NT2/D1 (cell line): ENCODE data around the gene KLHL21.

Experiments used
- DNase-seq: peaks from one replicate; pipeline ENCODE4 v3.0.0-alpha.2; 2011; ENCODE audit warnings: low read depth, low spot score
- H3K27me3 ChIP-seq: 2 replicates; pipeline ENCODE4 v1.6.0; 2011; ENCODE audit warnings: mild to moderate bottlenecking; ENCODE audit not compliant: insufficient read length, insufficient read depth
- H3K36me3 ChIP-seq: 2 replicates; pipeline ENCODE4 v1.6.1; 2011; ENCODE audit warnings: mild to moderate bottlenecking, low read length, mixed read lengths; ENCODE audit not compliant: insufficient read depth, insufficient read length
- H3K4me1 ChIP-seq: 2 replicates; pipeline ENCODE4 v1.5.1; 2011; ENCODE audit not compliant: insufficient read depth, insufficient read length
- H3K4me3 ChIP-seq: 2 replicates; pipeline ENCODE4 v1.5.1; 2011; ENCODE audit warnings: low read depth; ENCODE audit not compliant: insufficient read length
- H3K9ac ChIP-seq: 2 replicates; pipeline ENCODE4 v1.6.0; 2011; ENCODE audit warnings: low read depth; ENCODE audit not compliant: insufficient read length
- H3K9me3 ChIP-seq: 2 replicates; pipeline ENCODE4 v1.5.1; 2011; ENCODE audit warnings: mild to moderate bottlenecking, low read length; ENCODE audit not compliant: insufficient read depth
- SUZ12 ChIP-seq: IDR thresholded peaks from 2 replicates; pipeline ENCODE4 v1.6.1; 2011; ENCODE audit not compliant: insufficient read length, insufficient read depth; ENCODE audit errors: extremely low read depth
- YY1 ChIP-seq: IDR thresholded peaks from 2 replicates; pipeline ENCODE4 v1.6.1; 2011; ENCODE audit not compliant: insufficient read length, insufficient read depth
- ZNF274 ChIP-seq: IDR thresholded peaks from 2 replicates; pipeline ENCODE4 v1.6.1; 2011; ENCODE audit warnings: mild to moderate bottlenecking, low read depth, low read length

The KLHL21 gene

DNA sequence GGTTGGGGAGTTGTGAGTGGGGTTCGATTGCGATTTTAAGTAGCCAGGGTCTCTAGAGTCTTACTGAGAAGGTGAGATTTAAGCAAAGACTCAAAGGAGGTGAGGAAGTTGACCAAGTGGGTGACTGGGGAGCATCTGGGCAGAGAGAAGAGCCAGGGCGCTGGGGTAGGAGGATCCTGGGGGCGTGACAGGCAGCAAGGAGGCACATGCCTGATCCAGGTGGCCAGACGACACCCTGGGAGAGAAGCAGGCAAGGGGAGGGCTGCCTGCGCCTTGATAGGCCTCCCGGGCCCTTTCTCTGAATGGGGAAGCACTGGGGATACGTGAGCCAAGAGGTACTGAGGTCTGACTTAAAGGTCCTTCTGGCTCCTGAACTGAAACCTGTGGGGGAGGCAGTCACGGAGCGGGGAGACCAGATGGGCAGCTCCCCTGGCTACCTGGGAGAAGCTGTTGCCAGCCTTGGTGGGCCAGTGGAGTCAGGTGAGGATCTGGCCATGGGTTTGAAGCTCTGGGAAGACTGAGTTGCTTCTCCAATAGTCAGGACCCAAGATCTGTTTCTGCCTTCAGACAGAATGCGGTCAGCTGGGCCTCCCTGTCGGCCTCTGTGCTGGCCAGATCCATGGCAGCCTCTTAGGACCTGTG, 17.5 kb downstream of the KLHL21 start:
- H3K4me1 ChIP-seq: peaks cover 3% of the 10 kb centered on the region
- no peak overlapping the region for H3K9ac ChIP-seq
- DNase-seq: no peak
- H3K27me3 ChIP-seq: no peaks in the 10 kb centered on the region
- no peaks in the 10 kb centered on the region for H3K9me3 ChIP-seq
- peaks cover 40% of the 10 kb centered on the region for H3K36me3 ChIP-seq
- no peak overlapping the region for H3K4me3 ChIP-seq
- TF ChIP-seq YY1 (no peak), ZNF274 (no peak), SUZ12 (no peak)

DNA sequence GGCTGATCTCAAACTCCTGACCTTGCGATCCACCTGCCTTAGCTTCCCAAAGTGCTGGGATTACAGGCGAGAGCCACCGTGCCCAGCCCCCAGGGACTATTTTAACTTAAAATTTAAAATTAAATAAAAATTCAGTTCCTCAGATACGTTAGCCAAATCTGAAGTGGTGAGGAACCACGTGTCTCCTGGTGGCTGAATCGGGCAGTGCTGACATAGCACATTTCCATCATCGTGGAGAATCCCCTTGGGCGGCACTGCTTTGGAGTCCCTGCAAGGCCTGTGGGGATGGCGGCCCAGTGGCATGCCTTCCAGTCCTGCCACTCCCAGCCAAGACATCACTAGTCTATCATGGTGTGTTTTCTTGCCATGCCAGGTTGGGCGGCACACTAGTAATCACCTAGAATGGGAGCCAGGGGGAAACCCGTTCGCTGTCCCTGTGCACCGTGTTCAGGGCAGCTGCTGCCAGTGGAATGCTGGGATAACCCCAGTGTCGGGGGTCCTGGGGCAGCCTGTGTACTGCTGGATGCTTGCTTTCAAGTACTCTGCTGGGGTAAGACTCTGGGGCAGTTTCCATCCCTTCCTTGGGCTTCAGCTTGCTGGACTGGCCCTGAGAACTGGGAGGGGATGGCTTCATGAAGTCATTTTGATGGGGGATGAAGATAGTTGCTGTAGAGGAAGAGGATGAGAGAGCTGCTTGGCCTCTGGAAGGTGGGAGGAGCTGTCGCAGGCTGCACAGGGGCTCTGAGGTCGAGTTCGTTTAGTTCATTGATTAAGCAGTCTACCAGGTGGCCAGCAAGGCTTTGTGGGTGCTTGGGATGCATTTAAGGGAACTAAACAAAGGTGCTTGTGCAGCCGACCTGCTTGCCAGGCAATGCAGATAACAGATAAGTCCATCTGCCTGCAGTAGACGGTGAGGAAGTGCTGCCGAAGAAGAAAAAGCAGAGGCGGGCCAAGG, 18.3 kb downstream of the KLHL21 start:
- no peaks in the 10 kb centered on the region for H3K27me3 ChIP-seq
- H3K4me3 ChIP-seq: no peak overlapping the region
- no peak overlapping the region for H3K9ac ChIP-seq
- H3K9me3 ChIP-seq: no peaks in the 10 kb centered on the region
- peaks cover 32% of the 10 kb centered on the region for H3K36me3 ChIP-seq
- H3K4me1 ChIP-seq: peaks cover 3% of the 10 kb centered on the region
- DNase-seq: no peak
- TF ChIP-seq SUZ12 (no peak), ZNF274 (no peak), YY1 (no peak)

- TF ChIP-seq ZNF274: no peak
- no peak for TF ChIP-seq YY1
- no peak for TF ChIP-seq SUZ12
- H3K4me1 ChIP-seq: peaks cover 9% of the 10 kb centered on the region
- H3K36me3 ChIP-seq: peaks cover 12% of the 10 kb centered on the region
- DNase-seq: no peak
- no peaks in the 10 kb centered on the region for H3K9me3 ChIP-seq
- no peak overlapping the region for H3K4me3 ChIP-seq
- H3K27me3 ChIP-seq: no peaks in the 10 kb centered on the region
- H3K9ac ChIP-seq: no peak overlapping the region
These were observed 20.3 kb downstream of the KLHL21 start for GRCh38 chr1:6582370-6582769.

- Histone ChIP-seq H3K36me3 (peaks cover 12% of the 10 kb centered on the region), H3K27me3 (no peaks in the 10 kb centered on the region), H3K4me3 (peak overlapping the region; percentile 11), H3K4me1 (peaks cover 9% of the 10 kb centered on the region), H3K9ac (no peak overlapping the region), H3K9me3 (no peaks in the 10 kb centered on the region)
- TF ChIP-seq YY1 (no peak), ZNF274 (no peak)
- DNase-seq: no peak
These were observed 20.9 kb downstream of the KLHL21 start for GRCh38 chr1:6581561-6582305.

GRCh38 chr1:6580593-6581409, 21.9 kb downstream of the KLHL21 start:
- TF ChIP-seq YY1: no peak
- TF ChIP-seq ZNF274: no peak
- no peak for TF ChIP-seq SUZ12
- DNase-seq: no peak

DNA sequence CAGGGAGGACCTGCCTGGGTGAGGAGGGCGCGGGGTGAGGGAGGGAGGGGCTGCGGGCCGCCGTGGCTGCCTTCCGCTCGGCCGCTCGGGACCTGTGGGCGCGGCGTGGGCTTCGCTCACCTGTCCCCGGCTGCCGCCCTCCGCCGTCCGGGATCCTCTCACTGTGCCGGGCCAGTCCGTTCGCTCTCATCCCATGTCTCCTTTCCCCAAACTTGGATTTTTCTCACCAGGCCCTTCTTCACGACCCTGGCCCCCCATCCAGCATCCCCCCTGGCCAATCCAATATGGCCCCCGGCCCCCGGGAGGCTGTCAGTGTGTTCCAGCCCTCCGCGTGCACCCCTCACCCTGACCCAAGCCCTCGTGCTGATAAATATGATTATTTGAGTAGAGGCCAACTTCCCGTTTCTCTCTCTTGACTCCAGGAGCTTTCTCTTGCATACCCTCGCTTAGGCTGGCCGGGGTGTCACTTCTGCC, 22.5 kb downstream of the KLHL21 start:
- no peak for DNase-seq
- Histone ChIP-seq H3K9ac (peak overlapping the region; percentile 87), H3K4me3 (peak overlapping the region; percentile 75), H3K9me3 (no peaks in the 10 kb centered on the region), H3K4me1 (peaks cover 9% of the 10 kb centered on the region), H3K36me3 (peaks cover 12% of the 10 kb centered on the region), H3K27me3 (no peaks in the 10 kb centered on the region)
- TF ChIP-seq YY1 (no peak), ZNF274 (no peak), SUZ12 (no peak)

More at GRCh38 chr1:6580593-6581409, 21.9 kb downstream of the KLHL21 start:
- Histone ChIP-seq H3K9ac (peak overlapping the region; percentile 87), H3K9me3 (no peaks in the 10 kb centered on the region), H3K36me3 (peaks cover 12% of the 10 kb centered on the region), H3K27me3 (no peaks in the 10 kb centered on the region), H3K4me3 (peak overlapping the region; percentile 75), H3K4me1 (peaks cover 9% of the 10 kb centered on the region)
